IMR-90 (cell line): ENCODE measurements around the gene NOSTRIN. TPM values are rescaled to one million over a fixed set of nuclear protein-coding genes. Genes with fewer than 3 reads are reported as not detected.

Source experiments
- ATAC-seq: fragments of 200-7000 bp; cut with Tn5 transposase; 2 replicates; pipeline ENCODE4 v1.9.1; 2020; ENCODE audit warnings: low read depth, mild to moderate bottlenecking, moderate library complexity
- BruUV-seq: library from RNA; stranded (reverse); fragments of 400-500 nt; replicated peaks from 2 replicates; lab custom pipeline; 2021; lab: Mats Ljungman, UMichigan
- CTCF ChIA-PET: fragments of 300-600 bp; formaldehyde crosslinking; extraction: SDS; loops from one replicate; lab custom pipeline; 2021; ENCODE audit warnings: antibody characterized with exemption; lab: Yijun Ruan, JAX
- POLR2A ChIA-PET: fragments of 300-600 bp; sonication (Branson Sonifier 250); formaldehyde crosslinking; loops from one replicate; lab custom pipeline; 2022; ENCODE audit warnings: antibody characterized with exemption; ENCODE audit not compliant: unreplicated experiment; lab: Charles Lee
- DNase-seq: peaks from one replicate; pipeline ENCODE4 v3.0.0; 2013
- H2AFZ ChIP-seq: replicated peaks from 2 replicates; pipeline ENCODE3; 2013; ENCODE audit warnings: low read length, mild to moderate bottlenecking; ENCODE audit not compliant: poor library complexity
- H2AK5ac ChIP-seq: 2 replicates; pipeline ENCODE4 v1.6.1; 2013; ENCODE audit warnings: low read depth, low read length, inconsistent platforms
- H2AK9ac ChIP-seq: replicated peaks from 2 replicates; pipeline ENCODE3; 2013; ENCODE audit warnings: mild to moderate bottlenecking, low read depth, low read length, moderate library complexity; ENCODE audit not compliant: poor library complexity
- H2BK120ac ChIP-seq: 2 replicates; pipeline ENCODE4 v1.6.1; 2013; ENCODE audit warnings: low read depth, low read length, inconsistent platforms
- H2BK15ac ChIP-seq: 3 replicates; pipeline ENCODE4 v1.6.1; 2013; ENCODE audit warnings: low read depth, low read length, inconsistent platforms
- H2BK20ac ChIP-seq: 2 replicates; pipeline ENCODE4 v1.6.1; 2013; ENCODE audit warnings: low read depth, mild to moderate bottlenecking, inconsistent platforms, low read length, moderate library complexity
- H2BK5ac ChIP-seq: 2 replicates; pipeline ENCODE4 v1.6.1; 2013; ENCODE audit warnings: mild to moderate bottlenecking, low read depth, low read length, inconsistent platforms; ENCODE audit not compliant: poor library complexity, severe bottlenecking
- H3K14ac ChIP-seq: replicated peaks from 2 replicates; pipeline ENCODE4 v1.6.1; 2013; ENCODE audit warnings: low read depth, low read length, inconsistent platforms
- H3K18ac ChIP-seq: 2 replicates; pipeline ENCODE4 v1.6.1; 2013; ENCODE audit warnings: low read depth, low read length, control low read depth
- H3K23ac ChIP-seq: 2 replicates; pipeline ENCODE4 v1.6.1; 2013; ENCODE audit warnings: low read depth, low read length, inconsistent platforms
- H3K27ac ChIP-seq: 2 replicates; pipeline ENCODE4 v1.5.1; 2013; ENCODE audit warnings: mild to moderate bottlenecking, control low read depth, low read length; ENCODE audit not compliant: insufficient read depth
- H3K27me3 ChIP-seq: 2 replicates; pipeline ENCODE4 v1.6.1; 2013; ENCODE audit warnings: low read length; ENCODE audit not compliant: control insufficient read depth, insufficient read depth
- H3K36me3 ChIP-seq: 2 replicates; pipeline ENCODE4 v1.6.1; 2013; ENCODE audit warnings: low read length, mixed read lengths; ENCODE audit not compliant: control insufficient read depth, insufficient read depth
- H3K4ac ChIP-seq: 2 replicates; pipeline ENCODE4 v1.6.1; 2013; ENCODE audit warnings: low read depth, low read length, inconsistent platforms
- H3K4me1 ChIP-seq: 2 replicates; pipeline ENCODE4 v1.6.1; 2013; ENCODE audit warnings: low read length, mixed read lengths; ENCODE audit not compliant: control insufficient read depth, insufficient read depth
- H3K4me2 ChIP-seq: 2 replicates; pipeline ENCODE4 v1.6.1; 2013; ENCODE audit warnings: low read depth, mild to moderate bottlenecking, control low read depth, low read length, moderate library complexity
- H3K4me3 ChIP-seq: 2 replicates; pipeline ENCODE4 v1.5.1; 2013; ENCODE audit warnings: low read depth, mild to moderate bottlenecking, control low read depth, low read length, moderate library complexity; ENCODE audit not compliant: insufficient read depth
- H3K56ac ChIP-seq: 2 replicates; pipeline ENCODE4 v1.6.1; 2013; ENCODE audit warnings: low read length, inconsistent platforms; ENCODE audit not compliant: insufficient read depth; ENCODE audit errors: extremely low read depth
- H3K79me1 ChIP-seq, 2 experiments: 2 replicates each; pipeline ENCODE4 v1.6.1; 2013; ENCODE audit warnings: low read length in 2 of 2, inconsistent platforms in 1 of 2, low read depth in 1 of 2
- H3K9ac ChIP-seq: 2 replicates; pipeline ENCODE4 v1.6.1; 2013; ENCODE audit warnings: low read depth, low read length, control low read depth
- H3K9me1 ChIP-seq: 2 replicates; pipeline ENCODE4 v1.6.1; 2013; ENCODE audit warnings: low read length, inconsistent platforms; ENCODE audit not compliant: insufficient read depth
- H3K9me3 ChIP-seq: 2 replicates; pipeline ENCODE4 v1.6.1; 2013; ENCODE audit warnings: low read length; ENCODE audit not compliant: control insufficient read depth, insufficient read depth
- H4K20me1 ChIP-seq: 2 replicates; pipeline ENCODE4 v1.6.1; 2013; ENCODE audit warnings: low read length, inconsistent platforms; ENCODE audit not compliant: insufficient read depth
- H4K5ac ChIP-seq: 2 replicates; pipeline ENCODE4 v1.6.1; 2013; ENCODE audit warnings: mild to moderate bottlenecking, low read depth, low read length, control low read depth
- H4K8ac ChIP-seq, 2 experiments: 2 replicates each; pipeline ENCODE4 v1.6.1; 2013; ENCODE audit warnings: low read depth in 2 of 2, low read length in 2 of 2, control low read depth in 1 of 2, inconsistent platforms in 1 of 2
- H4K91ac ChIP-seq: 2 replicates; pipeline ENCODE4 v1.6.1; 2013; ENCODE audit warnings: low read depth, low read length, inconsistent platforms; ENCODE audit not compliant: insufficient read depth
- BHLHE40 ChIP-seq: fragments of 150-350 bp; IDR thresholded peaks from 2 replicates; pipeline ENCODE4 v1.6.1; 2016; ENCODE audit warnings: mild to moderate bottlenecking, low read depth, low read length
- CHD1 ChIP-seq: IDR thresholded peaks from 2 replicates; pipeline ENCODE4 v1.6.1; 2012; ENCODE audit warnings: low read depth, low read length, improper control_type of control experiment
- FOS ChIP-seq: fragments of 150-350 bp; IDR thresholded peaks from 2 replicates; pipeline ENCODE4 v1.6.1; 2016; ENCODE audit warnings: low read depth, low read length
- MAFK ChIP-seq: IDR thresholded peaks from 2 replicates; pipeline ENCODE4 v1.6.1; 2012; ENCODE audit warnings: low read depth, low read length, improper control_type of control experiment
- MAZ ChIP-seq: IDR thresholded peaks from 2 replicates; pipeline ENCODE4 v1.6.1; 2012; ENCODE audit warnings: low read depth, mild to moderate bottlenecking, low read length, improper control_type of control experiment, moderate library complexity, borderline replicate concordance
- MXI1 ChIP-seq: IDR thresholded peaks from 2 replicates; pipeline ENCODE4 v1.6.1; 2012; ENCODE audit warnings: low read depth, mild to moderate bottlenecking, low read length, moderate library complexity, borderline replicate concordance
- NFE2L2 ChIP-seq: fragments of 150-350 bp; IDR thresholded peaks from 2 replicates; pipeline ENCODE4 v1.6.1; 2016; ENCODE audit warnings: low read depth, mild to moderate bottlenecking, low read length
- POLR2A ChIP-seq: IDR thresholded peaks from 2 replicates; pipeline ENCODE4 v1.6.1; 2012; ENCODE audit warnings: mild to moderate bottlenecking, low read depth, low read length
- RAD21 ChIP-seq: IDR thresholded peaks from 2 replicates; pipeline ENCODE4 v1.6.1; 2012; ENCODE audit warnings: low read length, improper control_type of control experiment
- RCOR1 ChIP-seq: IDR thresholded peaks from 2 replicates; pipeline ENCODE4 v1.6.1; 2012; ENCODE audit warnings: mild to moderate bottlenecking, low read length, improper control_type of control experiment; ENCODE audit not compliant: insufficient replicate concordance
- SMC3 ChIP-seq: fragments of 150-350 bp; IDR thresholded peaks from 2 replicates; pipeline ENCODE4 v1.6.1; 2016; ENCODE audit warnings: low read depth, mild to moderate bottlenecking, antibody characterized with exemption, low read length, moderate library complexity
- dilution Hi-C: fragments of 300-500 bp; cut with HindIII; formaldehyde crosslinking; loops from one replicate; pipeline ENCODE4 v1.14.3; 2018; ENCODE audit warnings: low sequenced_read_pairs; ENCODE audit not compliant: unreplicated experiment
- in situ Hi-C: fragments of 300-500 bp; cut with MboI; formaldehyde crosslinking; loops from 3 replicates; pipeline ENCODE4 v1.14.3; 2019; ENCODE audit warnings: low sequenced_read_pairs, inconsistent platforms, mixed read lengths
- intact Hi-C: fragments of 100-400 bp; cut with micrococcal nuclease; formaldehyde crosslinking; loops from 2 replicates; pipeline ENCODE4 v1.10.0; 2022
- polyA plus RNA-seq, 3 experiments: library from polyadenylated mRNA; depleted of rRNA; stranded (reverse); fragments of >200 nt; gene quantifications; 2 replicates each; pipeline ENCODE4 v1.2.3, GENCODE V29; 2012; ENCODE audit warnings: low replicate concordance in 1 of 3
- total RNA-seq: library from RNA; depleted of rRNA; stranded (reverse); fragments of >200 nt; gene quantifications from 2 replicates; pipeline ENCODE4 v1.2.3, GENCODE V29; 2012
- TF ChIP-seq, protein P1 (sequence below): fragments of 150-350 bp; IDR thresholded peaks from 2 replicates; pipeline ENCODE4 v1.6.1; 2016; ENCODE audit warnings: low read depth, mild to moderate bottlenecking, low read length, moderate library complexity, borderline replicate concordance
- TF ChIP-seq, protein P2 (sequence below): conservative IDR thresholded peaks from 2 replicates; pipeline ENCODE4 v1.5.1; 2012; ENCODE audit warnings: mild to moderate bottlenecking, low read depth, low read length, improper control_type of control experiment

Gene NOSTRIN
- total and polyA plus RNA-seq, 2 of the 4 experiments (the other 2 are of a cell fraction): 0.15 to 0.18 TPM

DNA sequence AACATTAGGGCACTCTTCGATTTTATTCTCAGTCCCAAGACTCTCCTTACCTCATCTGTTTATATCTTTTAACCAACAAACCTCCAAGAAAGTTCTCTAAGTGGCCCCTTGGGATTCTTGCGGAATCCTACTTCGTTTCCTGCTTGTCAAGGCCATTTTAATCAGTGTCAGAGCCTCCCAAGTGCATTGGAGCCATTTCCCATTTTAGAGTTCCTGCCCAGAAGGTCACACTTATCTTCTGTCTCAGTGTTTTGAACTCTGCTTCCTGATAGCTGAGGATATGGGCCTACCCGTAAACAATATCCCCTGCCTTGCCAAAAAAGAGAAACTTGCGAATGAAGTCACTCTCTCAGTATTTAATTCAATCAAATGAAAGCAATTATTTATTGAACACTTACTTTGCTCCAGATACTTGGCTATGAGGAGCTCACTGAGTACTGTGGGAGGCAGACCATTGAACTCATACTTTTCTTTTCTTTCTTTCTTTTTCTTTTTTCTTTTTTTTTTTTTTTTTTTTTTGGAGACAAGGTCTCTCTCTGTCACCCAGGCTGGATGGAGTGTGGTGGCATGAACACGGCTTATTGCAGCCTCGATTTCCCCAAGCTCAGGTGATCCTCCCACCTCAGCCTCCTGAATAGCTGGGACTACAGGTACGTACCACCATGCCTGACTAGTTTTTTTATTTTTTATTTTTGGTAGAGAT is 5.7 kb upstream of the NOSTRIN start (continued):
- TF ChIP-seq POLR2A: no peak

DNA sequence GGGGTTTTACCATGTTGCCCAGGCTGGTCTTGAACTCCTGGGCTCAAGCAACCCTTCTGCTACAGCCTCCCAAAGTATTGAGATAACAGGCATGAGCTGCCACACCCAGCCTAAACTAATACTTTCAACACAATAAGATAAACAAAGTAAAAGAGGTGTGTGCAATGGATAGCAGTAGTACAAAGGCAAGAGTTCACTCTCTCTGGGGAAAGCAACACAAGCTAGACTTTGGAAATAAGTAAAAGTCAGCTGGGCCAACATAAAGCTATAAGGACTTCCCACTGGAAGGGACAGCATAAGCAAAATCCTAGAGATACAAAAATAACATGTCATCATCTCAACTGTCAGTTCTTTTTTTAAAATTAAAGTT is 5.2 kb upstream of the NOSTRIN start:
- DNase-seq (no peak), ATAC-seq (no peak)
- Histone ChIP-seq H4K5ac (no peak overlapping the region), H2AFZ (no peak overlapping the region), H2BK20ac (no peak overlapping the region), H3K23ac (no peak overlapping the region), H3K4me2 (no peak overlapping the region), H4K91ac (no peak overlapping the region), H3K4me1 (peaks cover 3% of the 10 kb centered on the region; the same call in 1 of the 2 replicates), H3K36me3 (no peaks in the 10 kb centered on the region), H3K14ac (no peak overlapping the region), H3K4me3 (no peak overlapping the region), H3K18ac (no peak overlapping the region), H3K9me1 (no peaks in the 10 kb centered on the region), H2BK15ac (no peak overlapping the region), H2BK5ac (no peak overlapping the region), H2AK5ac (no peak overlapping the region), H3K56ac (no peak overlapping the region), H3K4ac (no peak overlapping the region), H4K8ac (no peak overlapping the region), H2BK120ac (no peak overlapping the region), H3K27me3 (no peaks in the 10 kb centered on the region; the same call in 1 of the 2 replicates), H3K9ac (no peak overlapping the region), H2AK9ac (no peak overlapping the region), H4K20me1 (no peaks in the 10 kb centered on the region), H3K79me1 (no peaks in the 10 kb centered on the region), H3K27ac (no peak overlapping the region), H3K9me3 (no peaks in the 10 kb centered on the region)
- POLR2A ChIA-PET: no interaction called here
- BruUV-seq: no TSS peak
- CTCF ChIA-PET: no interaction called here
- intact Hi-C loops: no loop called here
- in situ Hi-C loops: no loop called here
- dilution Hi-C loops: no loop called here
- TF ChIP-seq FOS (no peak), CHD1 (no peak), BHLHE40 (no peak), MAZ (no peak), MAFK (no peak), POLR2A (no peak), SMC3 (no peak), NFE2L2 (no peak), RAD21 (no peak), MXI1 (no peak), RCOR1 (no peak)
- TF ChIP-seq, protein P1, sequence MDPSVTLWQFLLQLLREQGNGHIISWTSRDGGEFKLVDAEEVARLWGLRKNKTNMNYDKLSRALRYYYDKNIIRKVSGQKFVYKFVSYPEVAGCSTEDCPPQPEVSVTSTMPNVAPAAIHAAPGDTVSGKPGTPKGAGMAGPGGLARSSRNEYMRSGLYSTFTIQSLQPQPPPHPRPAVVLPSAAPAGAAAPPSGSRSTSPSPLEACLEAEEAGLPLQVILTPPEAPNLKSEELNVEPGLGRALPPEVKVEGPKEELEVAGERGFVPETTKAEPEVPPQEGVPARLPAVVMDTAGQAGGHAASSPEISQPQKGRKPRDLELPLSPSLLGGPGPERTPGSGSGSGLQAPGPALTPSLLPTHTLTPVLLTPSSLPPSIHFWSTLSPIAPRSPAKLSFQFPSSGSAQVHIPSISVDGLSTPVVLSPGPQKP: no peak
- TF ChIP-seq, protein P2, sequence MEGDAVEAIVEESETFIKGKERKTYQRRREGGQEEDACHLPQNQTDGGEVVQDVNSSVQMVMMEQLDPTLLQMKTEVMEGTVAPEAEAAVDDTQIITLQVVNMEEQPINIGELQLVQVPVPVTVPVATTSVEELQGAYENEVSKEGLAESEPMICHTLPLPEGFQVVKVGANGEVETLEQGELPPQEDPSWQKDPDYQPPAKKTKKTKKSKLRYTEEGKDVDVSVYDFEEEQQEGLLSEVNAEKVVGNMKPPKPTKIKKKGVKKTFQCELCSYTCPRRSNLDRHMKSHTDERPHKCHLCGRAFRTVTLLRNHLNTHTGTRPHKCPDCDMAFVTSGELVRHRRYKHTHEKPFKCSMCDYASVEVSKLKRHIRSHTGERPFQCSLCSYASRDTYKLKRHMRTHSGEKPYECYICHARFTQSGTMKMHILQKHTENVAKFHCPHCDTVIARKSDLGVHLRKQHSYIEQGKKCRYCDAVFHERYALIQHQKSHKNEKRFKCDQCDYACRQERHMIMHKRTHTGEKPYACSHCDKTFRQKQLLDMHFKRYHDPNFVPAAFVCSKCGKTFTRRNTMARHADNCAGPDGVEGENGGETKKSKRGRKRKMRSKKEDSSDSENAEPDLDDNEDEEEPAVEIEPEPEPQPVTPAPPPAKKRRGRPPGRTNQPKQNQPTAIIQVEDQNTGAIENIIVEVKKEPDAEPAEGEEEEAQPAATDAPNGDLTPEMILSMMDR: no peak
